Neuronal stem cell (in vitro differentiated cells): Measurements from ENCODE around the gene SUPT6H.

Experiments used
- DNase-seq: peaks from one replicate; pipeline ENCODE4 v3.0.0-alpha.2; 2013; ENCODE audit warnings: low spot score
- H2AFZ ChIP-seq: one replicate; pipeline ENCODE4 v1.6.1; 2013; ENCODE audit warnings: mild to moderate bottlenecking, low read length, inconsistent platforms
- H2AK5ac ChIP-seq: 2 replicates; pipeline ENCODE4 v1.6.1; 2013; ENCODE audit warnings: low read depth, mild to moderate bottlenecking, inconsistent platforms, low read length, moderate library complexity, mixed read lengths
- H2BK120ac ChIP-seq: 2 replicates; pipeline ENCODE4 v1.6.1; 2013; ENCODE audit warnings: low read depth, mild to moderate bottlenecking, inconsistent platforms, low read length, moderate library complexity, mixed read lengths
- H2BK12ac ChIP-seq: one replicate; pipeline ENCODE4 v1.6.1; 2013; ENCODE audit warnings: low read length, inconsistent platforms
- H2BK15ac ChIP-seq: 2 replicates; pipeline ENCODE4 v1.6.1; 2013; ENCODE audit warnings: mild to moderate bottlenecking, low read length, inconsistent platforms, mixed read lengths
- H2BK5ac ChIP-seq: one replicate; pipeline ENCODE4 v1.6.1; 2013; ENCODE audit warnings: inconsistent platforms, mild to moderate bottlenecking, low read length, moderate library complexity
- H3K14ac ChIP-seq: one replicate; pipeline ENCODE4 v1.6.1; 2013; ENCODE audit warnings: low read length, inconsistent platforms
- H3K18ac ChIP-seq: 2 replicates; pipeline ENCODE4 v1.6.1; 2013; ENCODE audit warnings: low read length, inconsistent platforms
- H3K23ac ChIP-seq: 2 replicates; pipeline ENCODE4 v1.6.1; 2013; ENCODE audit warnings: low read depth, mild to moderate bottlenecking, mixed read lengths, low read length, inconsistent platforms; ENCODE audit not compliant: poor library complexity
- H3K27ac ChIP-seq: replicated peaks from 3 replicates; pipeline ENCODE4 v1.5.1; 2013; ENCODE audit warnings: low read length, inconsistent platforms
- H3K27me3 ChIP-seq, 3 experiments: 2 replicates each; pipeline ENCODE4 v1.6.1; 2013; ENCODE audit warnings: low read length in 3 of 3, mild to moderate bottlenecking in 2 of 3, inconsistent platforms in 1 of 3, low read depth in 1 of 3, mixed read lengths in 1 of 3, moderate library complexity in 1 of 3; ENCODE audit not compliant: control insufficient read depth in 3 of 3, insufficient read depth in 3 of 3
- H3K36me3 ChIP-seq, 2 donors: replicated peaks in 1 of 2; 2 replicates each; pipeline ENCODE4 v1.6.1; 2013; ENCODE audit warnings: low read length in 2 of 2; ENCODE audit not compliant: control insufficient read depth in 2 of 2, insufficient read depth in 2 of 2
- H3K4ac ChIP-seq: 2 replicates; pipeline ENCODE4 v1.6.1; 2013; ENCODE audit warnings: inconsistent platforms, mild to moderate bottlenecking, low read length, moderate library complexity
- H3K4me1 ChIP-seq, 2 donors: 1 replicate in 1 of 2; 2 replicates in 1 of 2; pipeline ENCODE4 v1.6.1; 2013; ENCODE audit warnings: low read length in 2 of 2, low read depth in 1 of 2; ENCODE audit not compliant: control insufficient read depth in 2 of 2, insufficient read depth in 1 of 2
- H3K4me2 ChIP-seq: one replicate; pipeline ENCODE4 v1.6.1; 2013; ENCODE audit warnings: mild to moderate bottlenecking, low read length, inconsistent platforms; ENCODE audit not compliant: insufficient read depth, poor library complexity, severe bottlenecking
- H3K4me3 ChIP-seq, 2 donors: 2 replicates each; pipeline ENCODE4 v1.5.1; 2013; ENCODE audit warnings: low read length in 2 of 2, mild to moderate bottlenecking in 2 of 2, inconsistent platforms in 1 of 2, moderate library complexity in 1 of 2
- H3K79me1 ChIP-seq: one replicate; pipeline ENCODE4 v1.6.1; 2013; ENCODE audit warnings: low read depth, mild to moderate bottlenecking, inconsistent platforms, low read length, moderate library complexity
- H3K9ac ChIP-seq: one replicate; pipeline ENCODE4 v1.6.1; 2013; ENCODE audit warnings: mild to moderate bottlenecking, low read depth, low read length, inconsistent platforms; ENCODE audit not compliant: poor library complexity
- H3K9me3 ChIP-seq, 2 donors: replicated peaks in 1 of 2; 2 replicates each; pipeline versions ENCODE3 to v1.6.1; 2013; ENCODE audit warnings: low read length in 2 of 2, mild to moderate bottlenecking in 2 of 2, inconsistent platforms in 1 of 2, low read depth in 1 of 2, mixed read lengths in 1 of 2, moderate library complexity in 1 of 2; ENCODE audit not compliant: control insufficient read depth in 2 of 2, insufficient read depth in 1 of 2
- H4K8ac ChIP-seq: one replicate; pipeline ENCODE4 v1.6.1; 2013; ENCODE audit warnings: low read depth, mild to moderate bottlenecking, inconsistent platforms, low read length, moderate library complexity
- H4K91ac ChIP-seq: one replicate; pipeline ENCODE4 v1.6.1; 2013; ENCODE audit warnings: low read length, low read depth, mild to moderate bottlenecking, inconsistent platforms; ENCODE audit not compliant: poor library complexity
- WGBS, 2 donors: extraction: QIAGEN DNeasy Blood & Tissue Kit; methylation state at CpG; one replicate each; pipeline ENCODE4 v1.1.7; 2013; ENCODE audit warnings: missing lambda C conversion rate in 2 of 2, mixed read lengths in 1 of 2; ENCODE audit not compliant: insufficient read length in 2 of 2, insufficient replicate concordance in 1 of 2; ENCODE audit errors: extremely low coverage in 2 of 2; 5-methylcytosine and 5-hydroxymethylcytosine counted together

Gene SUPT6H

GRCh38 chr17:28717578-28718332 lies 55.8 kb downstream of the SUPT6H start, which contains the start of gene RAB34:
TSS of gene RAB34 (minus strand) at chr17:28717868. CDS start at chr17:28717266, 602 bp downstream.
- Histone ChIP-seq H3K36me3 (peaks cover 31 to 62% of the 10 kb centered on the region in 2 donors), H3K23ac (peak within 1 kb of the TSS; percentile 53), H2BK15ac (peak within 1 kb of the TSS; percentile 96), H2AFZ (peak within 1 kb of the TSS; percentile 87), H3K4me3 (peak within 1 kb of the TSS; percentile 89 to 92), H3K79me1 (peaks cover 10% of the 10 kb centered on the region), H2BK120ac (peak within 1 kb of the TSS; percentile 58), H3K18ac (peak within 1 kb of the TSS; percentile 97), H3K4me1 (peaks cover 20 to 33% of the 10 kb centered on the region in 2 donors), H3K9ac (peak within 1 kb of the TSS; percentile 97), H4K91ac (peak within 1 kb of the TSS; percentile 73), H2BK12ac (peak within 1 kb of the TSS; percentile 78), H3K27me3 (no peaks in the 10 kb centered on the region), H4K8ac (peak within 1 kb of the TSS; percentile 93), H3K4me2 (peak within 1 kb of the TSS; percentile 80), H3K4ac (peak within 1 kb of the TSS; percentile 39), H3K14ac (peak within 1 kb of the TSS; percentile 28), H3K9me3 (no peaks in the 10 kb centered on the region), H2AK5ac (peak within 1 kb of the TSS; percentile 54), H3K27ac (peak within 1 kb of the TSS; percentile 93), H2BK5ac (peak within 1 kb of the TSS; percentile 70)
- no CpG with 5 or more reads among the region's 60 CpGs for WGBS, 2 donors
- DNase-seq, result peak; percentile 92

- H2BK12ac ChIP-seq, result peak overlapping the region; percentile 78
- H2AFZ ChIP-seq, result peak overlapping the region; percentile 83
- H4K8ac ChIP-seq, result no peak overlapping the region
- no peak overlapping the region for H3K14ac ChIP-seq
- peak overlapping the region; percentile 92 for H3K18ac ChIP-seq
- H3K4me3 ChIP-seq, result peak overlapping the region; percentile 76 to 89
- peak overlapping the region; percentile 70 for H2BK5ac ChIP-seq
- no CpG with 5 or more reads among the region's 18 CpGs for WGBS, 2 donors
- no peaks in the 10 kb centered on the region for H3K9me3 ChIP-seq
- DNase-seq, result peak; percentile 73
- H3K9ac ChIP-seq, result peak overlapping the region; percentile 67
- peaks cover 10% of the 10 kb centered on the region for H3K79me1 ChIP-seq
- H3K4ac ChIP-seq, result no peak overlapping the region
- H3K4me1 ChIP-seq, result peaks cover 23 to 33% of the 10 kb centered on the region in 2 donors
- no peak overlapping the region for H4K91ac ChIP-seq
- H3K27me3 ChIP-seq, result no peaks in the 10 kb centered on the region
- peak overlapping the region; percentile 21 for H2AK5ac ChIP-seq
- H2BK120ac ChIP-seq, result peak overlapping the region; percentile 35
- H3K27ac ChIP-seq, result peak overlapping the region; percentile 93
- no peak overlapping the region for H2BK15ac ChIP-seq
- H3K36me3 ChIP-seq, result peaks cover 38 to 63% of the 10 kb centered on the region in 2 donors
- H3K23ac ChIP-seq, result no peak overlapping the region
- H3K4me2 ChIP-seq, result peak overlapping the region; percentile 72
These were observed 56.5 kb downstream of the SUPT6H start for GRCh38 chr17:28718333-28719020.

GRCh38 chr17:28719021-28719433 lies 57.0 kb downstream of the SUPT6H start:
- H3K9me3 ChIP-seq, result no peaks in the 10 kb centered on the region
- no peak overlapping the region for H2BK120ac ChIP-seq
- H2BK15ac ChIP-seq, result no peak overlapping the region
- no peak overlapping the region for H2AK5ac ChIP-seq
- H2AFZ ChIP-seq, result peak overlapping the region; percentile 57
- no peak overlapping the region for H3K4ac ChIP-seq
- no peak overlapping the region for H3K14ac ChIP-seq
- peak overlapping the region; percentile 80 for H3K27ac ChIP-seq
- H3K4me1 ChIP-seq, result peaks cover 23 to 33% of the 10 kb centered on the region in 2 donors
- H3K27me3 ChIP-seq, result no peaks in the 10 kb centered on the region
- H3K4me2 ChIP-seq, result peak overlapping the region; percentile 51
- no peak for DNase-seq
- peak overlapping the region; percentile 56 to 89 for H3K4me3 ChIP-seq
- no peak overlapping the region for H4K91ac ChIP-seq
- H3K9ac ChIP-seq, result no peak overlapping the region
- no peak overlapping the region for H3K23ac ChIP-seq
- H4K8ac ChIP-seq, result no peak overlapping the region
- no peak overlapping the region for H2BK5ac ChIP-seq
- H2BK12ac ChIP-seq, result no peak overlapping the region
- peaks cover 37 to 63% of the 10 kb centered on the region in 2 donors for H3K36me3 ChIP-seq
- H3K79me1 ChIP-seq, result peaks cover 10% of the 10 kb centered on the region
- WGBS, 2 donors, result no CpG with 5 or more reads among the region's 18 CpGs
- H3K18ac ChIP-seq, result peak overlapping the region; percentile 68
